GM19193 (cell line): Measurements from ENCODE around the gene CHRNA1.

Source experiments
- POLR2A ChIP-seq: IDR thresholded peaks from 4 replicates; pipeline ENCODE4 v1.6.1; 2011; ENCODE audit not compliant: insufficient read depth, insufficient read length; ENCODE audit errors: extremely low read depth

The CHRNA1 gene

GRCh38 chr2:174788291-174788929, 24.1 kb upstream of the CHRNA1 start:
- TF ChIP-seq POLR2A, result no peak

GRCh38 chr2:174787487-174788205, 23.4 kb upstream of the CHRNA1 start:
- TF ChIP-seq POLR2A, result no peak

- no peak for TF ChIP-seq POLR2A
Measured at GRCh38 chr2:174786066-174786725, 21.9 kb upstream of the CHRNA1 start.

- TF ChIP-seq POLR2A, result no peak
Measured at GRCh38 chr2:174785481-174785880, 21.2 kb upstream of the CHRNA1 start.

- no peak for TF ChIP-seq POLR2A
Measured at GRCh38 chr2:174784909-174785308, 20.6 kb upstream of the CHRNA1 start.

GRCh38 chr2:174784316-174784715, 20.0 kb upstream of the CHRNA1 start:
- no peak for TF ChIP-seq POLR2A

GRCh38 chr2:174781996-174782395, 17.7 kb upstream of the CHRNA1 start:
- TF ChIP-seq POLR2A, result no peak

- TF ChIP-seq POLR2A, result no peak
Measured at GRCh38 chr2:174781298-174781697, 17.0 kb upstream of the CHRNA1 start.

GRCh38 chr2:174780856-174781255, 16.6 kb upstream of the CHRNA1 start:
- TF ChIP-seq POLR2A, result no peak

- no peak for TF ChIP-seq POLR2A
Measured at GRCh38 chr2:174780191-174780840, 16.0 kb upstream of the CHRNA1 start.

- no peak for TF ChIP-seq POLR2A
Measured at GRCh38 chr2:174779361-174779928, 15.2 kb upstream of the CHRNA1 start.

- no peak for TF ChIP-seq POLR2A
Measured at GRCh38 chr2:174778085-174778981, 14.1 kb upstream of the CHRNA1 start.

- no peak for TF ChIP-seq POLR2A
Measured at GRCh38 chr2:174777347-174778084, 13.2 kb upstream of the CHRNA1 start.
